Measurements from ENCODE around the gene PDK4.

DNA sequence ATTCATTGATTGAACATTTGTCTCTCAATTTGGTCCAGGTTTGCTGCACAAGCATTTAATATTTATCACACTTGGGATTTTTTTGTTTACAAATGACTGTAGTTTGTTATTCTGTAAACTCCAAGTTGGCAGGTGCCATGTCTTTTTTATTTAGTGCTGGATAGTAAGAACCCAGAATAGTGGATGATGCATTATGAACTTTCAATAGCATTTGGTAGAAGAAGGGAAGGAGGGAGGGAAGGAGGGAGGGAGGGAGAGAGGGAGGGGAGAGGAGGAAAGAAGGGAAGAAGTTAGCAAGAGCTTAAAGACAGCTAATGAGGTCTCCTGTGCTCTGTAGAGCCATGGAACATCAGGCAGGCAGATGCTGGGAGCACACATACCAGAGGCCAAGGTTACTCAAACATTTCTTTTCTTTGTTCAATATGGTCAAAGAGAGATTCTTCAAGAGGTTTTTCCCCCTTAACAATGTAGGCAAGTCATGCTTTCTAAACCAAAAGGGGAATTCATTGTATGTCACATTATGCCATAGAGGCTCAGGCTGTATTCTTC is 25.8 kb upstream of the PDK4 start:
- TF ChIP-seq, protein P1, sequence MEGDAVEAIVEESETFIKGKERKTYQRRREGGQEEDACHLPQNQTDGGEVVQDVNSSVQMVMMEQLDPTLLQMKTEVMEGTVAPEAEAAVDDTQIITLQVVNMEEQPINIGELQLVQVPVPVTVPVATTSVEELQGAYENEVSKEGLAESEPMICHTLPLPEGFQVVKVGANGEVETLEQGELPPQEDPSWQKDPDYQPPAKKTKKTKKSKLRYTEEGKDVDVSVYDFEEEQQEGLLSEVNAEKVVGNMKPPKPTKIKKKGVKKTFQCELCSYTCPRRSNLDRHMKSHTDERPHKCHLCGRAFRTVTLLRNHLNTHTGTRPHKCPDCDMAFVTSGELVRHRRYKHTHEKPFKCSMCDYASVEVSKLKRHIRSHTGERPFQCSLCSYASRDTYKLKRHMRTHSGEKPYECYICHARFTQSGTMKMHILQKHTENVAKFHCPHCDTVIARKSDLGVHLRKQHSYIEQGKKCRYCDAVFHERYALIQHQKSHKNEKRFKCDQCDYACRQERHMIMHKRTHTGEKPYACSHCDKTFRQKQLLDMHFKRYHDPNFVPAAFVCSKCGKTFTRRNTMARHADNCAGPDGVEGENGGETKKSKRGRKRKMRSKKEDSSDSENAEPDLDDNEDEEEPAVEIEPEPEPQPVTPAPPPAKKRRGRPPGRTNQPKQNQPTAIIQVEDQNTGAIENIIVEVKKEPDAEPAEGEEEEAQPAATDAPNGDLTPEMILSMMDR (conservative IDR thresholded peaks at IDR 0.05; ENCODE audit: low read length), result no peak
- no peak for TF ChIP-seq EZH2phosphoT487 (IDR thresholded peaks at IDR 0.05; ENCODE audit: borderline replicate concordance, low read depth, low read length)
